ENCODE results near the gene ABCB8. TPM values are rescaled to one million over a fixed set of nuclear protein-coding genes. Genes with fewer than 3 reads are reported as not detected.

The ABCB8 gene
- total and polyA plus RNA-seq, 2 donors (not counting 1 experiment from before 2014, with no cell fraction given), result 41.4 to 69.7 TPM

DNA sequence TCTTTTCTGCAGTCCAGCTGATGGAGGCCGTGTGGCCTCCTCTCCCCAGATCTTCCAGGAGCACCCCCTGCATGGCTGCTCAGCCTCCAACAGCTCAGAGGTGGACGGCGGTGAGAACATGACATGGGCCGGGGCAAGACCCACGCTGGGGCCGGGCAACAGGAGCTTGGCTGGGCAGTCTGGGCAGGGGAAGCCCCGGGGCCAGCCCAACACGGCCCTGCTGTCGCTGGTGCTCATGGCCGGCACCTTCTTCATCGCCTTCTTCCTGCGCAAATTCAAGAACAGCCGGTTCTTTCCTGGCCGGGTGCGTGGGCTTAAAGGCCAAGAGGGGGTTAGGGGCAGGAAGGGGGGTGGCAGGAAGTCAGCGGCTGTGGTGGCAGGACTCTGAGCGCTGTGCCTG is 45.7 kb downstream of the ABCB8 start:
- Histone ChIP-seq H3K4me2 (replicated peaks; ENCODE audit: low read depth, low read length, poor library complexity, severe bottlenecking) (no peak overlapping the region), H3K9ac (ENCODE audit: low read length) (no peak overlapping the region), H3K27me3 (replicated peaks in 1 of 4; ENCODE audit: control extremely low read depth in 1 of 4, control insufficient read depth in 3 of 4, insufficient read depth in 4 of 4, low read length in 3 of 4) (no peaks in the 10 kb centered on the region), H4K20me1 (ENCODE audit: control insufficient read depth, insufficient read depth, low read length, poor library complexity, severe bottlenecking) (no peaks in the 10 kb centered on the region), H3K9me3 (ENCODE audit: control extremely low read depth in 1 of 3, control insufficient read depth in 2 of 3, insufficient read depth in 1 of 3, low read length in 2 of 3) (no peaks in the 10 kb centered on the region), H3K27ac (ENCODE audit: low read length in 2 of 2) (no peak overlapping the region), H2AFZ (ENCODE audit: insufficient read depth, low read depth, low read length, poor library complexity, severe bottlenecking) (no peak overlapping the region), H3K4me1 (ENCODE audit: control insufficient read depth in 2 of 2, insufficient read depth in 2 of 2, low read length in 2 of 2) (peaks cover 0 to 6% of the 10 kb centered on the region in 2 donors), H3K4me3 (ENCODE audit: control extremely low read depth in 1 of 5, extremely low read depth in 1 of 5, insufficient read depth in 1 of 5, low read depth in 2 of 5, low read length in 4 of 5) (no peak overlapping the region), H3K79me2 (ENCODE audit: control insufficient read depth, insufficient read depth, low read length) (no peaks in the 10 kb centered on the region), H3K36me3 (replicated peaks in 1 of 2; ENCODE audit: control extremely low read depth in 1 of 2, control insufficient read depth in 1 of 2, extremely low read depth in 1 of 2, insufficient read depth in 2 of 2, low read length in 1 of 2) (peaks cover 0 to 32% of the 10 kb centered on the region in 2 experiments)
- Mint-ChIP-seq H3K27ac (no peak overlapping the region), H3K27me3 (no peaks in the 10 kb centered on the region), H3K4me3 (no peak overlapping the region), H3K4me1 (peaks cover 9% of the 10 kb centered on the region), H3K9me3 (ENCODE audit: insufficient read depth) (no peaks in the 10 kb centered on the region)
- TF ChIP-seq EZH2 (IDR thresholded peaks at IDR 0.05; ENCODE audit: borderline replicate concordance, insufficient read depth, low read depth, low read length, poor library complexity, severe bottlenecking), result no peak
- TF ChIP-seq, protein P1, sequence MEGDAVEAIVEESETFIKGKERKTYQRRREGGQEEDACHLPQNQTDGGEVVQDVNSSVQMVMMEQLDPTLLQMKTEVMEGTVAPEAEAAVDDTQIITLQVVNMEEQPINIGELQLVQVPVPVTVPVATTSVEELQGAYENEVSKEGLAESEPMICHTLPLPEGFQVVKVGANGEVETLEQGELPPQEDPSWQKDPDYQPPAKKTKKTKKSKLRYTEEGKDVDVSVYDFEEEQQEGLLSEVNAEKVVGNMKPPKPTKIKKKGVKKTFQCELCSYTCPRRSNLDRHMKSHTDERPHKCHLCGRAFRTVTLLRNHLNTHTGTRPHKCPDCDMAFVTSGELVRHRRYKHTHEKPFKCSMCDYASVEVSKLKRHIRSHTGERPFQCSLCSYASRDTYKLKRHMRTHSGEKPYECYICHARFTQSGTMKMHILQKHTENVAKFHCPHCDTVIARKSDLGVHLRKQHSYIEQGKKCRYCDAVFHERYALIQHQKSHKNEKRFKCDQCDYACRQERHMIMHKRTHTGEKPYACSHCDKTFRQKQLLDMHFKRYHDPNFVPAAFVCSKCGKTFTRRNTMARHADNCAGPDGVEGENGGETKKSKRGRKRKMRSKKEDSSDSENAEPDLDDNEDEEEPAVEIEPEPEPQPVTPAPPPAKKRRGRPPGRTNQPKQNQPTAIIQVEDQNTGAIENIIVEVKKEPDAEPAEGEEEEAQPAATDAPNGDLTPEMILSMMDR (IDR thresholded peaks at IDR 0.05), result no peak
- ChIA-PET CTCF (no interaction called here), POLR2A (no interaction called here)
- WGBS (ENCODE audit: insufficient coverage), result 91% methylated on average over 13 of the region's 17 CpGs
- no peak for ATAC-seq (ENCODE audit: low read depth)
- no peak for DNase-seq
- intact Hi-C loops (cut with micrococcal nuclease), result no loop called here

DNA sequence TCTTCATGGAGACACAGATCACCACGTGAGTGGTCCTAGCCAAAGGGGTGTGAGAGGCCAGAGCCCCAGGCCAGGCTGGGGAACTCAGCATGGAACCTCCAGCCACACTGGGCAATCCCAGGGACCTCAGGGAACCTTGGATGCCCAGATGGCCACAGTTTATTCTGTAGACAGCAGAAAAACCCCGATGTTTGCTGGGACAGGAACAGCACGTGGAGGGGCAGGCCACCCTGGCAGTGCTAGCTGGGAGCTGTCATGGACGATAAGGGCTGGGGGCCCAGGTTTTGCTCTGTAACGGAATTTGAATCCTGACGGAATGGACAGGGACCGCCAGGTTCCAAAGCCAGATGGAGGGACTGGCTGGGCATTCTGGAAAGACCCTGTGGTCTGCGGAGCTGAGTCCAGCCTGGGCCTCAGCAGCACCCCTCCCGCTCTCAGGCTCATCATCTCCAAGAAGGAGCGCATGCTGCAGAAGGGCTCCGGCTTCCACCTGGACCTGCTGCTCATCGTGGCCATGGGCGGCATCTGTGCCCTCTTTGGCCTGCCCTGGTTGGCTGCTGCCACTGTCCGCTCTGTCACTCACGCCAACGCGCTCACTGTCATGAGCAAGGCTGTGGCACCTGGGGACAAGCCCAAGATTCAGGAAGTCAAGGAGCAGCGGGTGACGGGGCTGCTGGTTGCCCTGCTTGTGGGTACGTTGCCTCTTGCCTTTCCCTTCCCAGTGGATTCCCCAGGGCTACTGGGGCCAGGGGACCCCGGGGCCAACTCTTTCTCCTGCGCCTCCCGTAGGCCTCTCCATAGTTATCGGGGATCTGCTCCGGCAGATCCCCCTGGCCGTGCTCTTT is 46.8 kb downstream of the ABCB8 start:
- ChIA-PET CTCF (no interaction called here), POLR2A (no interaction called here)

More for the DNA sequence above, 46.8 kb downstream of the ABCB8 start:
- peaks cover 0 to 29% of the 10 kb centered on the region in 2 experiments for H3K36me3 ChIP-seq (replicated peaks in 1 of 2; ENCODE audit: control extremely low read depth in 1 of 2, control insufficient read depth in 1 of 2, extremely low read depth in 1 of 2, insufficient read depth in 2 of 2, low read length in 1 of 2)
- intact Hi-C loops (cut with micrococcal nuclease), result no loop called here
- H3K9me3 ChIP-seq (ENCODE audit: control extremely low read depth in 1 of 3, control insufficient read depth in 2 of 3, insufficient read depth in 1 of 3, low read length in 2 of 3), result no peaks in the 10 kb centered on the region
- no peaks in the 10 kb centered on the region for H3K27me3 ChIP-seq (replicated peaks in 1 of 4; ENCODE audit: control extremely low read depth in 1 of 4, control insufficient read depth in 3 of 4, insufficient read depth in 4 of 4, low read length in 3 of 4)
- no peak overlapping the region for H3K27ac Mint-ChIP-seq
- DNase-seq (no peak), ATAC-seq (ENCODE audit: low read depth) (no peak)
- H4K20me1 ChIP-seq (ENCODE audit: control insufficient read depth, insufficient read depth, low read length, poor library complexity, severe bottlenecking), result peaks cover 7% of the 10 kb centered on the region
- no peak overlapping the region for H3K4me3 ChIP-seq (ENCODE audit: control extremely low read depth in 1 of 5, extremely low read depth in 1 of 5, insufficient read depth in 1 of 5, low read depth in 2 of 5, low read length in 4 of 5)
- H3K4me2 ChIP-seq (replicated peaks; ENCODE audit: low read depth, low read length, poor library complexity, severe bottlenecking), result no peak overlapping the region
- H3K79me2 ChIP-seq (ENCODE audit: control insufficient read depth, insufficient read depth, low read length), result peaks cover 9% of the 10 kb centered on the region
- H3K9ac ChIP-seq (ENCODE audit: low read length), result no peak overlapping the region
- no peaks in the 10 kb centered on the region for H3K27me3 Mint-ChIP-seq
- H2AFZ ChIP-seq (ENCODE audit: insufficient read depth, low read depth, low read length, poor library complexity, severe bottlenecking), result no peak overlapping the region
- no peak overlapping the region for H3K4me3 Mint-ChIP-seq
- 97% methylated on average over 26 of the region's 26 CpGs for WGBS (ENCODE audit: insufficient coverage)
- H3K4me1 Mint-ChIP-seq, result peaks cover 16% of the 10 kb centered on the region
- no peaks in the 10 kb centered on the region for H3K9me3 Mint-ChIP-seq (ENCODE audit: insufficient read depth)
- no peak overlapping the region for H3K27ac ChIP-seq (ENCODE audit: low read length in 2 of 2)
- peaks cover 9 to 17% of the 10 kb centered on the region in 2 donors for H3K4me1 ChIP-seq (ENCODE audit: control insufficient read depth in 2 of 2, insufficient read depth in 2 of 2, low read length in 2 of 2)
- no peak for TF ChIP-seq EZH2 (IDR thresholded peaks at IDR 0.05; ENCODE audit: borderline replicate concordance, insufficient read depth, low read depth, low read length, poor library complexity, severe bottlenecking)
- TF ChIP-seq, protein P1 (IDR thresholded peaks at IDR 0.05), result no peak
